Activated CD4-positive, alpha-beta T cell treated with anti-CD3 and anti-CD28 coated beads, Interleukin-2, amount 50 U/mL, for 16 hours (primary cell): ENCODE data around the gene ZNHIT2.
"Not testable (repeated sequence)": the region's sequence is repeated elsewhere in the genome, so short reads cannot be mapped to it uniquely, and the experiment has no call there.

Source experiments
- DNase-seq: peaks from one replicate; pipeline ENCODE4 v3.0.0-alpha.2; 2020

ZNHIT2 gene

GRCh38 chr11:65117206-65118096 lies at the start of gene ZNHIT2:
TSS of gene ZNHIT2 (minus strand) at chr11:65117701. CDS start at chr11:65117653, 48 bp downstream.
- DNase-seq: peak; percentile 100

DNA sequence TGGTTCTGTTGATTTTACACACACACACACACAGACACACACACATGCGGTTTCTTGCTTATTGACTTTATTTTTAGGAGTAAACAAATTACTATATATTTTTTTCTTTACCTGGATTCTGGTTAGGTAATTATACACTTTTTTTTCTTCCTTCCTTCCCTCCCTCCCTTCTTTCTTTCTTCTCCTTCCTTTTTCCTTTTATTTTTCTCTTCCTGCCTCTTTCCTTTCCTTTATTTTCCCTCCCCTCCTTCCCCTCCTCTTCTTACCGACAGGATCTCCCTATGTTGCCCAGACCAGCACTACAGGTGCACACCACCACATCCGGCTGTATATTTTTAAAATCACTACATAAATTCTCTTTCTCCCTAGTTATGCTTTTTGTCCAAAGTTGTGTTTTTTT lies 49.4 kb upstream of the ZNHIT2 start:
- no peak for DNase-seq

DNA sequence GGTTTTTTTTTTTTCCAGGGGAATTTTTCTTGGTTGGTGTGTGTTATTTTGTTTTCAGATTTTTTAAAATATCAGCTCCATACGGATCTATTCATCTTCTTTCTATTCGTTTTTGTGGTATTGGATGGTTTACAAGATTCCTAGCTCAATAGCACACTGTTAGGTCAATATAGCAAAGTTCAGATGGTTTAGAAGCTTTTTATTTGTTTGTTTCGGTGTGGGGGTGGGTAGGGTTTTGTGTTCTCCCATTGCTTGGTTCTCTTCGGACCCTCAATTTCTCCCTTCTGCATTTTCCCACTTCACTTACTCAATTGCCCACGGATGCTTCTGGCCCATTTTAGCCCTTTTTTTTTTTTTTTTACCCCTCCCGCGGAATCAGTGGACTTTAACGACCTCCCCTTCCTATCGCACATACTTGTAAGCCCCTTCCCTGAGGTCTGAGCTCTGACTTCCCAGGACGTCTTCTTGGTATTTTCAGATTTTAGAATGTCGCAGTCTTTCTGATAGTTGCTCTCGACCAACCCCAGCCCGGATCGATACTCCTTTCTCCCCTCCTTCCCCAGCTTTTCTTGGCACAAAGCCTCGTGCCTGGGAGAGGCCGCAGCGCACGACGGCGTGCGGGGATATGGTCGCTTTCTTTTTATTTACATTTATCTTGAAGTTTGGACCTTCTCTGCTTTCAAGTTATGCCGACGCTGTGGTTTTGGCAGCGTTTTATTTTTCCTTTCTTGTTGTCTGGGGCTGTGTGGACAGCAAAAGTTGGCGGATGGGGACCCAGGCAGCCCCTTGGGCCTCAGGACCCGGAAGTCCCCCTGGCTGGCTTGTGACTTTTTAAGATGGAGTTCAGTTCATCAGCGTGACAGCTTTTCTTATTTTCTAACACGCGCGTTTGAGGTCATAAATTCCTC lies 48.2 kb upstream of the ZNHIT2 start:
- DNase-seq: no peak

GRCh38 chr11:65163684-65164083 lies 46.2 kb upstream of the ZNHIT2 start:
- DNase-seq: no peak

DNA sequence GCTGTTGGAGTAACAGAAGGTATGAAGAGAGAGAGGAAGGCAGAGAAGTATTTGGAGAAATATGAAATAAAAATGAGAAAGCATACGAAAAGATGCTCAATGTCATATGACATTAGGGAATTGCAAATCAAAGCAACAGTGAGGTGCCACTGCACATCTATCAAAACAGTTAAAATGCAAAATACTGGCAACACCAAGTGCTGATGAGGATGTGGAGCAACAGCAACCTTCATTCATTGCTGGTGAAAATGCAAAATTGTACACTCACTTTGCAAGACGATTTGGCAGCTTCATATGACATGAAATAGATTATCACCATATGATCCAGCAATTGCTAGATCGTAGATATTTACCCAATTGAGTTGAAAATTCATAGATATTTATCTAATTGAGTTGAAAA lies 43.1 kb upstream of the ZNHIT2 start:
- DNase-seq: no peak

DNA sequence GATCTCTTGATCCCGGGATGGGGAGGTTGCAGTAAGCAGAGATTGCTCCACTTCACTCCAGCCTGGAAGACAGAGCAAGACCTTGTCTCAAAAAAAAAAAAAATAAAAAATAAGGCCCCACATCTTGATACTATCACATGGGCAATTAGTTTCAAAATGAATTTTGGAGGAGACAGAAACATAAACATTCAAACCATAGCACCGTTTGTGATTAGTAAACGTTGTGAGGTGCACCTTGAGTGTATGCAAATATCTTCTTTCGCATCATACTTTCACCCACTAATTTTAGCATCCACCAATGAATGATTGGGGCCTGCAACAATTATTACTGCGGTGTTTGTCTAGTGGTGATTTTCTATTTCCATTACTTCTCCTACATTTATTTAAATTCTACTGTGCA lies 41.5 kb upstream of the ZNHIT2 start:
- DNase-seq: no peak

GRCh38 chr11:65157336-65157735 lies 39.8 kb upstream of the ZNHIT2 start:
- no peak for DNase-seq

- DNase-seq: no peak
Measured at GRCh38 chr11:65156926-65157325, 39.4 kb upstream of the ZNHIT2 start.

- no peak for DNase-seq
Measured at GRCh38 chr11:65156256-65156655, 38.8 kb upstream of the ZNHIT2 start.

- DNase-seq: no peak
Measured at GRCh38 chr11:65152122-65152521, 34.6 kb upstream of the ZNHIT2 start.

GRCh38 chr11:65151331-65151899 lies 33.9 kb upstream of the ZNHIT2 start:
- no peak for DNase-seq

DNA sequence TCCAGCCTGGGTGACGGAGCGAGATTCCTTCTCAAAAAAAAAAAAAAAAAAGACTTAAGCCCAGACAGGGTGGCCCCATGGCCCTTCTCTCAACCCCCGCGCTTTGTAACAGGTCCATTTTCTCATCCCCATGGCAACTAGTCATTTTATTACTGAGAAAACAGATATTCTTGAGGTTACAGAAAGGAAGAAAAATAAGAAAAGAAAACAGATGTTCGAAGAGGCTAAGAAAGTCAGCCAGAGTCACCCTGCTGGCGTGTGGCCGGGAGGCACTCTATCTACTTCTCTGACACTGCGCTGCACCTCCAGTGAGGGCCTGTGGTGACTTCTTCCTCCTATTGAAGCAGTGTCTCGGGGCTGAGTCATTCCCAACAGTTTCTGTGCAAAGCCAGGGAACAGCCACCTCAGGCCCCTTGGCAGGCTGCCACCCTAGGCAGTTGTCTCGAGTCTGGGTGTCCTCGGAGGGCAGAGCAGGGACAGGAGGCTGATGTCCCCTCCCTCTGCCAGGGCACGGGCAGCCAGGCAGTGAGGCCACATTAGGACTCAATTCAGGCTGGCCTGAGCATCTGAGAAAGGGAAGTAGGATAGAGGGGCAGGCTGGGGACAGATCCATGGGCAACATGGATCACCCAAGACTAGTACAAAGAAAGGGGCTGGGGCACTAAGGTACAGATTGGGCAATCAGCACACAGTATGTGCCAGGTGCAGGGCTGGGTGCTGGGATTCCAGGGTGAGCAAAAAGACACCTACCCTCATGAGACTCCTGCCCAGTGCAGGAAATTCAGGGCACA lies 33.2 kb upstream of the ZNHIT2 start:
- DNase-seq: peak; percentile 37

DNA sequence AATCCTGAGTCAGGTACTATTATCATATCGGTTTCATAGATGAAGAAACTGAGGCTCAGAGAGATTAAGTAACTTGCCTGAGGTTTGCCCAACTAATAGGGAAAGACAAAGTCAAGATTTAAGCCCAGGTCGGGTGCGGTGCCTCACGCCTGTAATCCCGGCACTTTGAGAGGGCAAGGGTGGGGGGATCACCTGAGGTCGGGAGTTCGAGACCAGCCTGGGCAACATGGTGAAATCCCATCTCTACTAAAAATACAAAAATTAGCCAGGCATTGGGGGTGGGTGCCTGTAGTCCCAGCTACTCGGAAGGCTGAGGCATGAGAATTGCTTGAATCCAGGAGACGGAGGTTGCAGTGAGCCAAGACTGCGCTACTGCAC lies 32.6 kb upstream of the ZNHIT2 start:
- DNase-seq: not testable (repeated sequence)

DNA sequence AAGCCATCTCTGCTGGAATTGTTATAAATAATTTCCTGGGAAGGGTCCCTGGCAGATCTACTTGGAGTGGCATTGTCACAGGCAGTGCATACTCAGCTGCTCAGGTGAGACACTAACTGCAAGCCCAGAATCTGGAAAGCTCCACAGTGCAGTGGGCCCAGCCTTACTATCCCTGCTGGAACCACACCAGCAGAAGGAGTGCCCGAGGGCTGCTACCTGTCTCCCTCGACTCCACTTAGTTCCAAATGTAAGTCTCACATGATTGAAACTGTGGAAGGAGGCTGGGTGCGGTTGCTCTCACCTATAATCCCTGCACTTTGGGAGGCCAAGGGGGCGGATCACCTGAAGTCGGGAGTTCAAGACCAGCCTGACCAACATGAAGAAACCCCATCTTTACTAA lies 31.2 kb upstream of the ZNHIT2 start:
- DNase-seq: no peak

DNA sequence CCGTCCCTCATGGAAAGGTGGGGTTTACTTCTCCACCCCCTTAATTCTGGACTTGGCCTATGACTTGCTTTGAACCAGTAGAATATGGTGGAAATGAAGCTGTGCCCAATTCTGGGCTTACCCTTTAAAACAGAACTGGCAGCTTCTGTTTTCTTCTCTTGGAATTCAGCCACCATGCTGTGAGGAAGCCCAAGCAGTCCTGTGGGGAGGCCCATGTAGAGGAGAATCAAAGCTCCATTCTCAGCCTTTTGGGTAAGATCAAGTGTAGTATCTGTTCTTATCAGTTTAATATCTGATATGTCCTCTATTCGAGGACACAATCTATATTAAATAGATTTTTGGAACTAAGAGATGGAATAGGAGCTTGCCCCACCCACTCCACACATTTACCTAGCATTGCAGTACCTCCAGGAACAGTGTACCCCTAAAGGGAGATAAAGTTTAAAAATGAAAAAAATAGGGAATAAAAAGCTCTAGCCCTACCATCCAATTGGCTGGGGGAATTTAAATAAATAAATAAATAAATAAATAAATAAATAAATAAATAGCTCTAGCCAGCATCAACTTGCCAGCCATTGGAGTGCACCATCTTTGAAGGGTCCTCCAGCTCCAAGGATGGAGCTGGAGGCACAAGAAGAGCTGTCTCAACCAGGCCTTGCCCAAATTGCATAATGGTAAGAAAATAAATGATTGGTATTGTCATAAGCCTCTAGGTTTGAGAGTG lies 30.0 kb upstream of the ZNHIT2 start:
- no peak for DNase-seq

GRCh38 chr11:65141896-65142494 lies 24.5 kb upstream of the ZNHIT2 start:
- DNase-seq: no peak

GRCh38 chr11:65136515-65137096 lies 19.1 kb upstream of the ZNHIT2 start:
- DNase-seq: no peak

DNA sequence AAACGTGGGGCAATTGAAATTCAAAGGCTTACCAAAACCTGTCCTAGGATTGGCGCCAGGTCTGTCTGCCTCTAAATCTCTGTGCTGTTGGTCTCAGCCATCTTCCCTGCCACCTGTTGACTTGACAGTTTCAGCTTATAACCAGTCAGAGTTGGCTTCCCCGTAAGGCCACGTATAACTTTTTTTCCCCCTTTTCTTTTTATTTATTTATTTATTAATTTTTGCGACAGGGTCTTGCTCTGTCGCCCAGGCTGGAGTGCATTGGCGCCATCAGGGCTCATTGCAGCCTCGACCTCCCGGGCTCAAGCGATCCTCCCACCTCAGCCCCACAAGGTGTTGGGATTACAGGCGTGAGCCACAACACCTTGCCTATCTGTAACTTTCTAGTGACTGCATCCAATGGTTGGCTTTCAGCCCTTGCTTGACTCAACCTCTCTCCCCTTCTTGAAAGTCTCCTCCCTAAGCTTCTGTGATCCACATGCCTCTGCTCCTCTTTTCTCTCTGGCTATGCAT lies 18.2 kb upstream of the ZNHIT2 start:
- DNase-seq: no peak

- peak; percentile 95 for DNase-seq
Measured at GRCh38 chr11:65134952-65135632, 17.6 kb upstream of the ZNHIT2 start.

DNA sequence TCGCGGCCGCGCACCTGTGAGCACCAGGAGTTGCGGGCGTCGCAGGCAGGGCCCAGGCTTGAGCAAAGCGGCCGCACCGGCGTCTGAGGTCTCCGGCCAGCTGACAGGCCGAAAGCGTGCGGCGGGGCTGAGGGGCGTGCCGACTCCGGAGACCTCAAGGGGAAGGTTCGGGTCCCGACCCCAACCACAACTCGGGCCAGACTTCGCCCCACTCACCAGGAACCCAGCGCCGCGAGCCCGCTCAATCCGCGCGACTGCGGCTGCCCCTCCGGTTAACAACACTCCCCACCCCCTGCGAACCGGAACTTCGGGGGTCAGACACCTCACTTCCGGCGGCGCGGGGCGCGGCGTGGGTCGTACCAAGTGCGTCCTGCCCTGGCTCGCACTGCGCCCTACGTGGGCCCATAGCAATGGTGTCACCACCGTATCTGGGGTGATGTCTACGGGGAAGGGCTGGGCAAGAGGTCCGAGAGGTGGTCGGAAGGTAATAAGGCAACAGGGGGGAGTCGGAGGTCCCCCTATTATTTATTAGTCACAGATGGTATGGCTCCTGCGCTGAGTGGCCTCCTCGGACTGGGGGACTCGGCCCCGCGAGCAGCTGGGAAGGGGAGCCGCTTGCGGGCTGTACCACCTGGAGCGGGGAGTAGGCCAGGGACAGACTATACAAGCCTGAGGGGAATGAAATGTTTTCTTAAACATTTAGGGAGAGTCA lies 16.9 kb upstream of the ZNHIT2 start, which contains the start of gene SYVN1:
TSS of gene SYVN1 (minus strand) at position 280 of the 712 bp plus-strand sequence. CDS start 918 bp downstream, outside the sequence.
- DNase-seq: peak; percentile 90
